Mucosa of descending colon (tissue), 3 donors: ENCODE data around the gene CX3CL1. TPM values are rescaled to one million over a fixed set of nuclear protein-coding genes. Genes with fewer than 3 reads are reported as not detected.

Experiments used
- ATAC-seq: fragments of 200-7000 bp; cut with Tn5 transposase; one replicate; pipeline ENCODE4 v1.9.1; 2020; ENCODE audit warnings: mild to moderate bottlenecking, moderate library complexity
- DNase-seq, 3 donors: peaks; one replicate each; pipeline ENCODE4 v3.0.0-alpha.2; 2020
- H3K36me3 ChIP-seq: fragments of 200-600 bp; one replicate; pipeline ENCODE4 v1.8.0; 2021; ENCODE audit warnings: low read depth, mild to moderate bottlenecking
- H3K4me1 ChIP-seq: fragments of 200-600 bp; one replicate; pipeline ENCODE4 v1.8.0; 2021; ENCODE audit warnings: low read depth, mild to moderate bottlenecking
- H3K4me3 ChIP-seq: fragments of 200-600 bp; one replicate; pipeline ENCODE4 v1.8.0; 2021; ENCODE audit warnings: mild to moderate bottlenecking
- H3K9me3 ChIP-seq: fragments of 200-600 bp; one replicate; pipeline ENCODE4 v1.8.0; 2021; ENCODE audit warnings: mild to moderate bottlenecking
- intact Hi-C, 2 donors: fragments of 100-400 bp; cut with DNase I in 1 of 2; cut with micrococcal nuclease in 1 of 2; formaldehyde crosslinking; loops; one replicate each; pipeline versions ENCODE4 v1.11.0 to v1.11.1; 2022; cut with DNase I, micrococcal nuclease
- total RNA-seq, 3 donors: library from RNA; stranded (reverse); fragmentation: NEBNext Ultra II Directional in 2 of 3; extraction: Animal tissue kit (Norgen Biotek cat#: 25700) in 2 of 3; gene quantifications; one replicate each; pipeline versions ENCODE4 v1.2.1 to v1.2.4, GENCODE V29; 2021 to 2023
- TF ChIP-seq, protein P1 (sequence below): fragments of 200-600 bp; IDR thresholded peaks from one replicate; pipeline ENCODE4 v1.8.0; 2022; ENCODE audit warnings: antibody characterized with exemption, mild to moderate bottlenecking
- donor health status: DM: no; HTN: no; CAD: no; lungs with moderate emphysema.
- donor health status: DM: no; HTN: no; CAD: no.
- donor health status: DM: no; HTN: yes; CAD: no.

Gene CX3CL1
- total RNA-seq, 3 donors from 2014 or later = 2.6 to 10.5 (median 3.5) TPM

DNA sequence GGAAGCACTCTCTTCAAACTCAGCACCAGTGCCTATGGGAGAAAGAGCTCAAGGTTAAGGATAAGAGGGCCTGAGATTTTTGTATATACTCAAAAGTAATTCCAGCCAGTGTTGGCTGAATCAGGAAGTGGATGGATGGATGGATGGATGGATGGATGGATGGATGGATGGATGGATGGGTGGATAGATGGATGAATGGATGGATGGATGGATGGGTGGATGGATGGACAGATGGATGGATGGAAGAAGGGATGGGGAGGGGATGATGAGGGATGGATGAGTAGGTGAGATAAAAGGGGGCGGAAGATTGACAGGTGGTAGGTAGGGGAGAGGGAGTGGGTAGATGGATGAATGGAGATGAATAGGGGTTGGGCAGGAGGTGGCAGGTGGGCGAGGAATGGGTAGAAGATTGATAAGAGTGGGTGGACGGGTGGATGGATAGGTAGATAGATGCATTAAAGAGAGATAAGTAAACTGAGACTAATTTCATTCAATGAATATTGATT is 4.1 kb downstream of the CX3CL1 start:
- Histone ChIP-seq H3K9me3 (no peaks in the 10 kb centered on the region), H3K4me1 (peaks cover 9% of the 10 kb centered on the region), H3K36me3 (no peaks in the 10 kb centered on the region), H3K4me3 (no peak overlapping the region)
- intact Hi-C loops = no loop called here
- ATAC-seq (no peak), DNase-seq (no peak)
- TF ChIP-seq, protein P1, sequence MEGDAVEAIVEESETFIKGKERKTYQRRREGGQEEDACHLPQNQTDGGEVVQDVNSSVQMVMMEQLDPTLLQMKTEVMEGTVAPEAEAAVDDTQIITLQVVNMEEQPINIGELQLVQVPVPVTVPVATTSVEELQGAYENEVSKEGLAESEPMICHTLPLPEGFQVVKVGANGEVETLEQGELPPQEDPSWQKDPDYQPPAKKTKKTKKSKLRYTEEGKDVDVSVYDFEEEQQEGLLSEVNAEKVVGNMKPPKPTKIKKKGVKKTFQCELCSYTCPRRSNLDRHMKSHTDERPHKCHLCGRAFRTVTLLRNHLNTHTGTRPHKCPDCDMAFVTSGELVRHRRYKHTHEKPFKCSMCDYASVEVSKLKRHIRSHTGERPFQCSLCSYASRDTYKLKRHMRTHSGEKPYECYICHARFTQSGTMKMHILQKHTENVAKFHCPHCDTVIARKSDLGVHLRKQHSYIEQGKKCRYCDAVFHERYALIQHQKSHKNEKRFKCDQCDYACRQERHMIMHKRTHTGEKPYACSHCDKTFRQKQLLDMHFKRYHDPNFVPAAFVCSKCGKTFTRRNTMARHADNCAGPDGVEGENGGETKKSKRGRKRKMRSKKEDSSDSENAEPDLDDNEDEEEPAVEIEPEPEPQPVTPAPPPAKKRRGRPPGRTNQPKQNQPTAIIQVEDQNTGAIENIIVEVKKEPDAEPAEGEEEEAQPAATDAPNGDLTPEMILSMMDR = no peak

DNA sequence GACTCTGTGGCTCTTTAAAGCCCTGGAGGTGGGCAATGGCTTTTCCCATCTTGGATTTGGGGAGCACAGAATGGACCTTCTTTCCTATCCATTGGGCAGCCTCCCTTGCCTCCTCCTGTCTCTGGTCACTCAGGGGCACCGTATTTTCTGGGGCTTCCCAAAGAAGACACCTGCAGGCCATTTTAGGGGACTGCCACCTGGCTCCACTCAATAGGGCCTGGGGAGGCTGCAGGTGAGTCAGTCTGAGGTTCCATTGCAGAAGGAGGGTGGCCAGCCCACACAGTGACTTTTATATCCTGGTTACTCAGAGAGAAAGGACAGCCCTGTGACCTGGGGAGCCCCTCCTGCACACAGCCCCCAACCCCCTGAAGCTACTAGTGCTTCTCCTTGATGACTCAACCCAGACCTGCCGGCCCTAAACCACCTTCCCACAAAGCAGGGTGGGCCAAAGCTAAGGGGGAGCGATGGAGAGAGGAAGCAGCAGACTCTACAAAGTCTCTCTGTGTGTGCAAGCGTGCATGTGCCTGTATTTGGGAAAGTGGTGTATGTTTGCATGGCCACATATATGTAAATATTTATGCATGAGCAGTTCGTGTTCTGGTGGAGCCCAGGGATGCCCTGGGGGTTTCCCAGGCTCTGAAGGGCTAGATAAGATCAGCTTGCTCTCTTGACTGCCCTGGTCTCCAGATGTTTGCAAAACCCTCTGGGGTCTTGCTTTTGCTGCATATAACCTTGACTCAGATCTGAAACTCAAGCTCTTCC is 5.0 kb downstream of the CX3CL1 start:
- Histone ChIP-seq H3K9me3 (no peaks in the 10 kb centered on the region), H3K4me1 (peaks cover 5% of the 10 kb centered on the region), H3K36me3 (no peaks in the 10 kb centered on the region), H3K4me3 (no peak overlapping the region)
- intact Hi-C loops = no loop called here
- ATAC-seq = peak; percentile 5
- peak in 1 of 3 donors; percentile 43 for DNase-seq
- TF ChIP-seq, protein P1 = no peak

DNA sequence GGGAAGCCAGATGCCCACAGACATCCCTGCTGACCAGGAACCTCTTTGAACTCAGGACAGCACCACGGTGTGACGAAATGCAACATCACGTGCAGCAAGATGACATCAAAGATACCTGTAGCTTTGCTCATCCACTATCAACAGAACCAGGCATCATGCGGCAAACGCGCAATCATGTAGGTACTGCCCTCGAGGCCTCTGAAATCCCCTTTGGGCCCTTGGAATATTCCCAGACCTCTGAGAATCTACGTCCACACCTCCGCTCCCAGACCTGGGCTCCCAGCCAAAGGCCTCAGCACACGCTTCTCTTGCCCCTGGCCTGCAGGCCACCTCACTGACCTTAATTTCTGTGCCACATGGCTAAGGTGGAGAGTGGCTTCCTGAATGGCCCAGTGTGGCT is 7.3 kb downstream of the CX3CL1 start:
- TF ChIP-seq, protein P1 = no peak
- no peaks in the 10 kb centered on the region for H3K9me3 ChIP-seq
- H3K36me3 ChIP-seq = no peaks in the 10 kb centered on the region
- H3K4me3 ChIP-seq = no peak overlapping the region
- intact Hi-C loops = no loop called here
- H3K4me1 ChIP-seq = peaks cover 10% of the 10 kb centered on the region
- DNase-seq (peak in 1 of 3 donors; percentile 20), ATAC-seq (no peak)

GRCh38 chr16:57380671-57381462 is 8.6 kb downstream of the CX3CL1 start:
- TF ChIP-seq, protein P1 = no peak
- Histone ChIP-seq H3K9me3 (no peaks in the 10 kb centered on the region), H3K4me3 (no peak overlapping the region), H3K36me3 (no peaks in the 10 kb centered on the region), H3K4me1 (peaks cover 12% of the 10 kb centered on the region)
- ATAC-seq (no peak), DNase-seq (peak in 2 of 3 donors; percentile 14 to 33)
- intact Hi-C loops = no loop called here

DNA sequence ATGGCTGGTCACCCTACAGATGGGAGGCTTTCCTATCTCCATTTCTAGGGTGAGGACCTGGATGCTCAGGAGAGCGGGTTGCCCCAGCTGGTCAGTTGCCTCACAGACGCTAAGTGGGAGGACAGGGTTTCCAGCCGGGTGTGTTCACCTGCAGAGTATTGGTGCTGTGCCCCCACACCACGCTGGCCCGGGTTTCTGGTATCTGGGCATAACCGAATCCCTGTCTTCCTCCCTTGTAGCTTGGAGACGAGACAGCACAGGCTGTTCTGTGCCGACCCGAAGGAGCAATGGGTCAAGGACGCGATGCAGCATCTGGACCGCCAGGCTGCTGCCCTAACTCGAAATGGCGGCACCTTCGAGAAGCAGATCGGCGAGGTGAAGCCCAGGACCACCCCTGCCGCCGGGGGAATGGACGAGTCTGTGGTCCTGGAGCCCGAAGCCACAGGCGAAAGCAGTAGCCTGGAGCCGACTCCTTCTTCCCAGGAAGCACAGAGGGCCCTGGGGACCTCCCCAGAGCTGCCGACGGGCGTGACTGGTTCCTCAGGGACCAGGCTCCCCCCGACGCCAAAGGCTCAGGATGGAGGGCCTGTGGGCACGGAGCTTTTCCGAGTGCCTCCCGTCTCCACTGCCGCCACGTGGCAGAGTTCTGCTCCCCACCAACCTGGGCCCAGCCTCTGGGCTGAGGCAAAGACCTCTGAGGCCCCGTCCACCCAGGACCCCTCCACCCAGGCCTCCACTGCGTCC is 9.7 kb downstream of the CX3CL1 start:
- Histone ChIP-seq H3K9me3 (no peaks in the 10 kb centered on the region), H3K4me1 (peaks cover 12% of the 10 kb centered on the region), H3K36me3 (no peaks in the 10 kb centered on the region), H3K4me3 (no peak overlapping the region)
- intact Hi-C loops = no loop called here
- DNase-seq (no peak), ATAC-seq (no peak)
- TF ChIP-seq, protein P1 = no peak
